K562 (cell line): ENCODE measurements around the gene CST2. TPM values are rescaled to one million over a fixed set of nuclear protein-coding genes. Genes with fewer than 3 reads are reported as not detected.
A peak's percentile ranks its signal among the peaks of the same experiment; 100 is the strongest.

Experiments
- ATAC-seq: fragments of 200-7000 bp; cut with Tn5 transposase; 3 replicates; pipeline ENCODE4 v1.9.1; 2020; ENCODE audit warnings: moderate library complexity
- BruUV-seq: library from RNA; stranded (reverse); fragments of 400-500 nt; replicated peaks from 2 replicates; lab custom pipeline; 2021; lab: Mats Ljungman, UMichigan
- CTCF ChIA-PET: fragments of 300-600 bp; formaldehyde crosslinking; extraction: SDS; loops from one replicate; lab custom pipeline; 2021; ENCODE audit warnings: low intra/inter-chr PET ratio; lab: Yijun Ruan, JAX
- POLR2A ChIA-PET: fragments of 300-600, 350-650 bp; sonication (Branson Sonifier 250); formaldehyde crosslinking; extraction: SDS; loops from one replicate; lab custom pipeline; 2021; ENCODE audit warnings: antibody characterized with exemption, inconsistent platforms; lab: Yijun Ruan, JAX
- DNase-seq, 4 experiments: peaks; one replicate each; pipeline versions ENCODE4 v3.0.0 to v3.0.0-alpha.2; 2011 to 2018; ENCODE audit warnings: low spot score in 3 of 4, mixed read lengths in 3 of 4; ENCODE audit errors: extremely low read depth in 1 of 4
- FAIRE-seq: peaks from 2 replicates; lab custom pipeline; 2011; peaks lifted over from hg19 to GRCh38; lab: Jason Lieb, UNC
- H2AFZ ChIP-seq: 2 replicates; pipeline ENCODE4 v1.6.0; 2011; ENCODE audit warnings: low read depth, low read length, control low read depth, inconsistent platforms
- H3K27ac ChIP-seq: fragments of 200-600 bp; 3 replicates; pipeline ENCODE4 v1.8.0; 2011; ENCODE audit warnings: low read depth, mild to moderate bottlenecking, control low read depth, inconsistent platforms, low read length, moderate library complexity, mixed read lengths; ENCODE audit errors: extremely low read depth
- H3K27me3 ChIP-seq, 2 experiments: fragments of 300-600 bp in 1 of 2; 2 replicates in 1 of 2; 3 replicates in 1 of 2; pipeline versions ENCODE4 v1.6.0 to v1.8.0; 2011; ENCODE audit warnings: inconsistent platforms in 2 of 2, low read length in 2 of 2, mild to moderate bottlenecking in 1 of 2, mixed read lengths in 1 of 2, moderate library complexity in 1 of 2; ENCODE audit not compliant: control insufficient read depth in 2 of 2, insufficient read depth in 2 of 2
- H3K36me3 ChIP-seq: fragments of 300-600 bp; 3 replicates; pipeline ENCODE4 v1.8.0; 2011; ENCODE audit warnings: mild to moderate bottlenecking, low read length, inconsistent platforms; ENCODE audit not compliant: control insufficient read depth, insufficient read depth
- H3K4me1 ChIP-seq, 2 experiments: fragments of 200-600 bp in 1 of 2; replicated peaks in 1 of 2; 2 replicates in 1 of 2; 3 replicates in 1 of 2; pipeline versions ENCODE4 v1.5.1 to v1.8.0; 2011; ENCODE audit warnings: inconsistent platforms in 2 of 2, low read length in 2 of 2, mild to moderate bottlenecking in 1 of 2, mixed read lengths in 1 of 2, moderate library complexity in 1 of 2; ENCODE audit not compliant: control insufficient read depth in 2 of 2, insufficient read depth in 2 of 2
- H3K4me2 ChIP-seq: 2 replicates; pipeline ENCODE4 v1.6.1; 2011; ENCODE audit warnings: low read length, control low read depth, inconsistent platforms, mixed read lengths; ENCODE audit not compliant: insufficient read depth
- H3K4me3 ChIP-seq: fragments of 200-600 bp; sonication (generic), shearing (Covaris generic); 2 replicates; pipeline ENCODE4 v1.5.1; 2016; ENCODE audit warnings: control low read depth, inconsistent platforms
- H3K79me2 ChIP-seq: fragments of 200-600 bp; 3 replicates; pipeline ENCODE4 v1.8.0; 2011; ENCODE audit warnings: low read length, inconsistent platforms; ENCODE audit not compliant: control insufficient read depth, insufficient read depth
- H3K9ac ChIP-seq, 2 experiments: 2 replicates each; pipeline versions ENCODE4 v1.6.0 to v1.6.1; 2011; ENCODE audit warnings: low read depth in 2 of 2, low read length in 2 of 2, control low read depth in 1 of 2, inconsistent platforms in 1 of 2, mild to moderate bottlenecking in 1 of 2, mixed read lengths in 1 of 2; ENCODE audit not compliant: insufficient read depth in 1 of 2
- H3K9me1 ChIP-seq: one replicate; pipeline ENCODE4 v1.6.0; 2011; ENCODE audit warnings: inconsistent platforms, mild to moderate bottlenecking, low read length, moderate library complexity; ENCODE audit not compliant: control insufficient read depth, insufficient read depth
- H3K9me3 ChIP-seq: replicated peaks from 2 replicates; pipeline ENCODE4 v1.5.1; 2011; ENCODE audit warnings: low read depth, low read length, inconsistent platforms; ENCODE audit not compliant: control insufficient read depth, insufficient read depth
- H4K20me1 ChIP-seq: replicated peaks from 2 replicates; pipeline ENCODE4 v1.6.1; 2011; ENCODE audit warnings: low read length, inconsistent platforms, mixed read lengths; ENCODE audit not compliant: control insufficient read depth, insufficient read depth
- CTCF ChIP-seq, 3 experiments: IDR thresholded peaks in 2 of 3; conservative IDR thresholded peaks in 1 of 3; 2 replicates each; pipeline ENCODE4 v1.5.1; 2011 to 2012; ENCODE audit warnings: low read length in 3 of 3, mild to moderate bottlenecking in 3 of 3, control low read depth in 2 of 3, improper control_type of control experiment in 1 of 3, inconsistent platforms in 1 of 3, low read depth in 1 of 3, mixed read lengths in 1 of 3, moderate library complexity in 1 of 3; ENCODE audit not compliant: insufficient read depth in 2 of 3
- ESRRA ChIP-seq: fragments of 450-650 bp; IDR thresholded peaks from 2 replicates; pipeline ENCODE4 v1.6.1; 2014; ENCODE audit warnings: low read depth, mild to moderate bottlenecking, moderate library complexity, borderline replicate concordance
- HNRNPUL1 ChIP-seq: fragments of 200-400 bp; formaldehyde crosslinking; IDR thresholded peaks from 2 replicates; pipeline ENCODE4 v1.6.1; 2017; ENCODE audit warnings: low read length
- ILK ChIP-seq: fragments of 450-650 bp; IDR thresholded peaks from 2 replicates; pipeline ENCODE4 v1.6.1; 2016; ENCODE audit warnings: missing genetic modification characterization, low read depth, mild to moderate bottlenecking, missing compliant biosample characterization, moderate library complexity, borderline replicate concordance
- TAF1 ChIP-seq: IDR thresholded peaks from 2 replicates; pipeline ENCODE4 v1.6.1; 2011; ENCODE audit warnings: mild to moderate bottlenecking, low read length, moderate library complexity; ENCODE audit not compliant: insufficient read depth, control insufficient read depth, severe bottlenecking; ENCODE audit errors: extremely low read depth
- ZNF644 ChIP-seq: fragments of 200-800 bp; sonication (Bioruptor generic); IDR thresholded peaks from 2 replicates; pipeline ENCODE4 v1.6.1; 2016; ENCODE audit warnings: low read depth, missing genetic modification characterization, missing compliant biosample characterization
- WGBS: fragments of 100-300 bp; shearing (Covaris generic); methylation state at CpG from one replicate; pipeline ENCODE4 v1.1.6; 2016; ENCODE audit warnings: low coverage, mixed read lengths; ENCODE audit not compliant: insufficient coverage; ENCODE audit errors: missing lambda C conversion rate; 5-methylcytosine and 5-hydroxymethylcytosine counted together
- in situ Hi-C: fragments of 300-500 bp; cut with MboI; formaldehyde crosslinking; loops from 4 replicates; pipeline ENCODE4 v1.15.0; 2018; ENCODE audit warnings: inconsistent platforms, mixed read lengths
- intact Hi-C: fragments of 100-400 bp; cut with micrococcal nuclease; formaldehyde crosslinking; loops from 2 replicates; pipeline ENCODE4 v1.14.2; 2022
- polyA plus RNA-seq, 8 experiments: library from polyadenylated mRNA; depleted of rRNA in 4 of 8; stranded (reverse) in 5 of 8; unstranded in 3 of 8; fragments of >200 nt; fragmentation: Nextera tagmentation in 2 of 8; fragmentation: Illumina TruSeq in 1 of 8; extraction: Ambion mirVana in 2 of 8; extraction: Trizol in 1 of 8; gene quantifications; 2 replicates each; pipeline versions ENCODE4 v1.2.1 to v1.2.3, GENCODE V29; 2011 to 2014; ENCODE audit warnings: inconsistent platforms in 1 of 8, missing spikeins in 1 of 8
- total RNA-seq, 7 experiments: library from RNA; depleted of rRNA in 6 of 7; stranded (reverse); fragments of >200 nt in 6 of 7; fragmentation: Illumina TruSeq in 2 of 7; extraction: Trizol in 2 of 7; gene quantifications; 2 replicates each; pipeline versions ENCODE4 v1.2.1 to v1.2.3, GENCODE V29; 2011 to 2021; ENCODE audit warnings: low replicate concordance in 1 of 7

CST2 gene
- total and polyA plus RNA-seq, 9 of the 15 experiments (the other 6 are each of a cell fraction or from before 2014, with no cell fraction given), result not detected

GRCh38 chr20:23776067-23776771 lies 50.3 kb downstream of the CST2 start:
- TF ChIP-seq ESRRA (no peak), CTCF (IDR thresholded peaks at IDR 0.05 in 2 of 3, conservative IDR thresholded peaks at IDR 0.05 in 1 of 3; ENCODE audit: insufficient read depth in 2 of 3, low read depth in 1 of 3, low read length in 3 of 3) (0 out of 6 replicates have a peak, but pooled peaks of 1 of the 3 experiments have one; percentile 4), HNRNPUL1 (no peak), ZNF644 (tag) (no peak), TAF1 (no peak), ILK (tag) (no peak)
- no peak for FAIRE-seq
- no peak; the same call in 2 of the 3 replicates for ATAC-seq
- ChIA-PET CTCF (no interaction called here), POLR2A (no interaction called here)
- no peaks in the 10 kb centered on the region for H3K9me1 ChIP-seq
- intact Hi-C loops (no loop called here), in situ Hi-C loops (no loop called here)
- H3K27ac ChIP-seq, result no peak overlapping the region
- H3K4me1 ChIP-seq, result no peaks in the 10 kb centered on the region
- no peak overlapping the region for H3K4me2 ChIP-seq
- no peaks in the 10 kb centered on the region for H3K9me3 ChIP-seq
- H3K9ac ChIP-seq, result no peak overlapping the region
- no peak overlapping the region for H3K4me3 ChIP-seq
- no TSS peak for BruUV-seq
- H4K20me1 ChIP-seq, result no peaks in the 10 kb centered on the region
- H3K27me3 ChIP-seq, result no peaks in the 10 kb centered on the region
- WGBS, result 0% methylated on average over 4 of the region's 14 CpGs
- H3K36me3 ChIP-seq, result no peaks in the 10 kb centered on the region
- no peak for DNase-seq
- H3K79me2 ChIP-seq, result no peaks in the 10 kb centered on the region
- H2AFZ ChIP-seq, result no peak overlapping the region
